Muscle of arm (tissue), 12 donors: ENCODE results near the gene SLC25A11. TPM values are rescaled to one million over a fixed set of nuclear protein-coding genes. Genes with fewer than 3 reads are reported as not detected.

ENCODE experiments used
- DNase-seq: peaks from one replicate; pipeline ENCODE4 v3.0.0-alpha.2; 2013
- polyA plus RNA-seq, 12 donors: library from polyadenylated mRNA; unstranded; fragments of 120-200 nt; gene quantifications; one replicate each; pipeline ENCODE4 v1.2.1, GENCODE V29; 2013; ENCODE audit not compliant: insufficient read length in 12 of 12

Gene SLC25A11
- polyA plus RNA-seq, 12 donors = 36.3 to 58.0 (median 46.4) TPM; not detected in 1

DNA sequence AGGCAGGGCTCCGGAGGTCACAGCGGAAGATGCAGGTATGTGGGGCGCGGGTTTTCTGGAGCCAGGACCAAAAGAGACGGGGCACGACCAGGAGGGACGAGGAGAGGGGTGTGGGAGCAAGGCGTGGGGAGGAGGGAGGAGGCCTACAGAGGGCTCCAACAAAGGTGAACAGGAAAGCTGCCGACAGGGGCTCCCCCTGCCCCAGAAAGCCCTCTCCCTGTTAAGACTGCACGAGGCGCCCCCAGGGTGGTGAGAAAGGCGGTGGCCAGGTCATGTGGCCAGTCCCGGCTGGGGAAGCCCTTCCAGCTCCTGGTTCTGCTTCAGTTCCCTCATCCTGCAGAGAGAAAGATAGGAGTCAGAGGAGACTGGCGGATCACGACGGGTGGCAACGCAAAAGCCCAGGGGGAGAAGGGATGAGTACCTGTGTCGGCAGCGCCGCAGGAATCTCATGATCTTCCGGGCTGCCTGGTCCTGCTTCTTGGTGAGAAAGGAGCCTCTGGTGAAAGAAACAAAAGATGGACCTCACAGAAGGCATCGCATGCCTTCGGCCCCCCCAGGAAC, 28.7 kb upstream of the SLC25A11 start:
- DNase-seq = no peak

DNA sequence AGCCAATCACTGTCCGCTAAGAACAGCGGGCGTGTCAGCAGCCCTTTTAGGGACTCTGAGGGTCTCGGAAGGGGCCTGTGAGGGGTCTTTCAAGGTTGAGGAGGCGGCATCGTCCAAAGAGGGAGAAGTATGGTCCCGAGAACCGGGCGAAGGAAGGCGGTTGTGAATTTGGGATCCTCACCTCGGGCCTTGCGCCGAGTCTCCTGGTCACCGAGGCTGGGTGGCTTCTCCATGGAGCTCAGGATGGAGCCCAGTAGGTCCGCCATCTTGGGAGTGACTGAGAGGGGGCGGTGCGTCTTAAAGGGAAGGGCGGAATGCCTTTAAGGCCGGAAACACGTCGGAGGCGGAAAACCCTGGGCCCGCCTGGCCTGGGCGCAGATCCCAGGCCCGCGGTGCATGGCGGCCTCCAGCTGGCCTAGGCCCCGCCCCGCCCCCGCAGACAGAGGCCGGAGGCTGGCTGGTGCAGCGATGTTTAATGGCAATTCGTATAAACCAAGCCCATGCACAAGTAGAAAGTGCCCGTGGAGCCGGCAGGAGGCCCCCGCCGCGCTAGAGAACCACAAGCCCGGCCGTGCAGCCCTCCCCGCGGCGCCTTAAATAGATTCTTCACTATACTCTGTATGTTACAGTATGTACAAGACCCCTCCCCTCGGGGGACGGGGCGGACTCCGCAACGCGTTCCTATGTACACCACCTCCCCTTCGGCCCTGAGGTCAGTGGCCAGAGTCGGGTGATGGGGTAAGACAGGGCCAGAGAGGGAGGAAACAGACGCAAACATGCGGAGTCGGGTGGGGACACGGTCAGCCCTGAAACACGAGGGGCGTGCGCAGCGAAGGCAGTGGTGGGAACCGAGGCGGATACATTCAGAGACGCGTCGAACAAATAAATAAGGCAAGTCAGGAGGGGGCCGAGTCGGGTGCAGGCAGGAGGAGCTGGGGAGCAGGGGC, 28.0 kb upstream of the SLC25A11 start, which contains the start of gene SPAG7:
Gene SPAG7 (minus strand): TSS at position 279 of the 947 bp plus-strand sequence. CDS start 13 bp downstream, at position 266.
- peak; percentile 100 for DNase-seq

DNA sequence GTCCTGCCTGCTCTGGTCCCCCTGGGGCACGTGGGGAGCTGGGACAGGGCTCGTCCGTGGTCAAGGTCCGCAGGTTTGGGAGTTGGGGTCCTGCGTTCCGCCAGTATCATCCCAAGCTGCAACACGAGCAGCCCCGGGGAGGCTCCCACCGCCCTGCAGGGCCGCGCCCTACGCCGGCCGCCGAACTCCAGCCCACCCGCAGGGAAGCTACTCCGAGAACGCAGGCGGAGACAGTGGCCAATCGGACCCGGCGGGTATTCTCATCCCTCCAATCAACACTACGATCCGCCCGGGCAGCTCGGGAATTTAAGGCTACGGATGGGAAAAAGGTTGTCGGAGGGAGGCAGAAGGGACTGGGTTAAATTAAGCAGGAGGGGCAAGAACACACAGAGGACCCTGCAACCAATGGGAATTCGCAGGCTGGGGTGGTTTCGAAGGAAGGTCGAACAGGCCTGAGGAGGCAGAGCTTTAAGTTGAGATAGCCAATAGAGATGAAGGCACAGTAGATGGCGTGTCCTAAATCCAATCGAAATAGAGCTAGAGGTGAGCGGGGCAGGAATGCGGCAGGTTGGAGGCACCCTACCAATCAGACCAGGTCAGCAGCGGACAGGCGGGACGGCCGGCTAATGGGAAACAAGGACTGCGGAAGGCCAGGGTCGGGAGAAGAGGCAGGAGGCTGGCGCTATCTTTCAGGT, 27.1 kb upstream of the SLC25A11 start:
- peak; percentile 98 for DNase-seq

DNA sequence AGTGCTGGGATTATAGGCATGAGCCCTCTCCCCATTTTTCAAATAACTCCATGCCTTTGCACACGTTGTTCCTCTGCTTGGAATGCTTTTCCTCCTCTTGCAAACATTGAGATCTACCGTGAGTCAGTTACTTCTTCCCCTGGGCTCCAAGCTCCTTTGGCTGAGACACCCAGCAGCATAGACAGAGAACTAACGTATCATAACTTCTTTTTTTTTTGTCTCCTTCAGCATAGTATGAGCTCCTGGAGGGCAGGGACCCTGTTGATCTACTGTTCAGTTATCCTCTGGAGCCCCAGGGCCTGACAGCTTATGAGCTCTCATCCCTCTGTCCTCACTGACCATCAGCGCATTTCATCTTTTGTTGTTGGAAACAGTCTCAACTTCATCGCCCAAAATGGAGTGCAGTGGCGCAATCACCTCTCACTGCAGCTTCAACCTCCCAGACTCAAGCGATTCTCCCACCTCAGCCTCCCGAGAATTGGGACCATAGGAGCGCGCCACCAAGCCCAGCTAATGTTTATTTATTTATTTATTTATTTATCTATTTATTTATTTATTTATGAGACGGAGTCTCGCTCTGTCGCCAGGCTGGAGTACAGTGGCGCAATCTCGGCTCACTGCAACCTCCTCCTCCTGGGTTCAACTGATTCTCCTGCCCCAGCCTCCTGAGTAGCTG, 25.6 kb upstream of the SLC25A11 start:
- DNase-seq = no peak

- no peak for DNase-seq
Measured at GRCh38 chr17:4960279-4960922, 20.6 kb upstream of the SLC25A11 start.

DNA sequence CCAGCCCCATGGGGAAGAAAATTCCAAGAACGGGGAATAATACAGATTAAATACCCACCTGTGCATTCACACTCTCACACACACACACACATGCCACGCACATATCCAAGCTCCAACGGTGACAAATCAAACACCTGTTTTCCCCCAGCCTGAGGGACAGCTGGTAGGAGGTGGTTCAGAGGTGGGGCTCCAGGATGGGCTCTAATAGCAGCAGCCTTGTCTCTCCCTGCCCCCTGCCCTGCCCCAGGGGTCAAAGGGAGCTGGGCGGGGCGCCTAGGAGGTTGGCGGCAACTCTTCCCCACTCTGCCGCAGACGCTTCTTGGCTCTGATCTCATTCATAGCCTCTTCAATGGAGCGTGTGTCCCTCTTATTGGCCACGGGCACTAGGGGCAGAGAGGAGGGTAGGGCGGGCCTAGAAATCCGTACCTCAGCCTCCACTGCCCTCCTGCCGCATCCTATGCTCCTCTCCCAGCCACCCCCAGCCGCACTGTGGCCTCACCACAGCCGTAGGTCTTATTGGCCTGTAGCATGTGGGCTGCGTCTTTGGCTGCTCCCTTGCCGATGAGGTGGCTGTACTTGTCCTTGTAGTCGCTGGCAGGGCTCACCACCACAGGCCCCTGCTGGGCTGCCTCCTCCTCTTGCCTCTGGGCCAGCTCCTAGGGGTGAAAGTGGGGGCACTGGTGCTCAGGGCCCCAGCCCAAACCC, 19.6 kb upstream of the SLC25A11 start:
- DNase-seq = no peak

DNA sequence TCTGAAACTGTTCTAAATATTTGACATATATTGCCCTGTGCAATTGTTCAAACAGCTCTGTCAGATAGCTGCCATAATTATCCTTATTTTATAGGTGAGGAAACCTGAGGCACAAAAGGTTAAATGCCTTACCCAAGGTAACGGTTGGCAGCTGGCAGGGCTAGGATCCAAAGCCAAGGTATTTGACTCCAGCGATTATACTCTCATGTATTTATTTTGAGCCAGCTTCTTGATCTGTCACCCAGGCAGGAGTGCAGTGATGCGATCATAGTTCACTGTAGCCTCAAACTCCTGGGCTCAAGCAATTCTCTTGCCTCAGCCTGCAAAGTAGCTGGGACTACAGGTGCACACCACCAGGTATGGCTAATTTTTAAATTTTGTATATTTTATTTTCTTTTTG, 18.3 kb upstream of the SLC25A11 start:
- no peak for DNase-seq

- no peak for DNase-seq
Measured at GRCh38 chr17:4956493-4957061, 16.7 kb upstream of the SLC25A11 start.

GRCh38 chr17:4955091-4955490, 15.2 kb upstream of the SLC25A11 start:
- DNase-seq = no peak

- no peak for DNase-seq
Measured at GRCh38 chr17:4953451-4953961, 13.7 kb upstream of the SLC25A11 start.

- no peak for DNase-seq
Measured at GRCh38 chr17:4951486-4951885, 11.6 kb upstream of the SLC25A11 start.

- DNase-seq = no peak
Measured at GRCh38 chr17:4950746-4951204, 10.9 kb upstream of the SLC25A11 start, which contains the start of gene ENO3. Gene ENO3, plus strand, starts transcription at chr17:4951119. Its CDS starts 711 bp downstream, at chr17:4951830.

GRCh38 chr17:4950075-4950745, 10.4 kb upstream of the SLC25A11 start:
- no peak for DNase-seq

DNA sequence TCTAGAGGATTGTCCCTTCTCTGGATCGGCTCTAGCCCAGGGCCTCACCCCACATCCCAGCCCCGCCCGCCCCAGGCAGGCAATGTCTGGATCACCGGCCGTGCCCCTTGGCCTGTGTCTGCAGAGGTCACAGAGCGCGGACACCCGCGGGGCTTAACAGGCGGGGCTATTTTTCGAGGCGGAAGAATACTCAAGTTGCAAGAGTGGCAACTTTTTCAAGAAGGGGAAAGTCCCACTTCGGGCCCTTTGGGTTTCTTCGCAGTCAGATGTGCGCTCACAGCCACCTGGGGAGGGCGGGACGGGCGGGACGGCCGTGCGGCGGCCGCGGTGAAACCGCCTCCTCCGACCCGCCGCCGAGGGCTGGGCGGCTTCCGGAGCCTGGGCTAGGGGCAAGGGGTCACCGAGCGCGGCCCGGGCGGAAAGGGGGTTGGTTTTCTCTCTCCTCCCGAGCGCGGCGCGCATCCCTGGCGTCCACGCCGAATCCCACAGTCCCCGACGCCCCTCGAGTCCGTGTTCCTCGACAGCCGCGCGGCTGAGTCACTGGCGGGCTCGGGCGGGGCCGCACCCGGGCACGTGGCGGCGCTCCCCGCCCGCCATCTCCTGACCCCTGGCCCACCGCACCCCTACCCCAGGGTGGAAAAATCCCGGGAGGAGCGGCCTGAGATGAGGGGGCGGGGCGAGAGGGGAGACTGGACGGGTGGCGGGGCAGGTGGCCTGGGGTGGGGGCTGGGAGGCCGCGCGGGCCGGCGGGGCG, 9.7 kb upstream of the SLC25A11 start:
- peak; percentile 68 for DNase-seq

- peak; percentile 86 for DNase-seq
Measured at GRCh38 chr17:4948931-4949320, 9.1 kb upstream of the SLC25A11 start.

GRCh38 chr17:4948166-4948930, 8.5 kb upstream of the SLC25A11 start, which contains the start of gene PFN1:
Gene PFN1, minus strand, starts transcription at chr17:4948530. Its CDS starts 136 bp downstream, at chr17:4948394.
- peak; percentile 94 for DNase-seq

GRCh38 chr17:4947411-4948165, 7.7 kb upstream of the SLC25A11 start:
- peak; percentile 63 for DNase-seq
